RWPE1 (cell line): ENCODE data around the gene ELP1.
A peak's percentile ranks its signal among the peaks of the same experiment; 100 is the strongest.

Experiments used
- CTCF ChIA-PET: fragments of 350-600 bp; sonication (Branson Sonifier 250); formaldehyde crosslinking; extraction: SDS; loops from one replicate; lab custom pipeline; 2021; lab: Yijun Ruan, JAX
- POLR2A ChIA-PET: fragments of 400-600 bp; formaldehyde crosslinking; extraction: SDS; loops from one replicate; lab custom pipeline; 2020; ENCODE audit warnings: antibody characterized with exemption; ENCODE audit not compliant: low non-redundant PET; lab: Yijun Ruan, JAX
- DNase-seq: peaks from one replicate; pipeline ENCODE4 v3.0.0; 2012; ENCODE audit warnings: low spot score
- H3K27ac ChIP-seq: fragments of 450-650 bp; 2 replicates; pipeline ENCODE4 v1.5.1; 2017
- CTCF ChIP-seq: fragments of 450-650 bp; conservative IDR thresholded peaks from 2 replicates; pipeline ENCODE4 v1.5.1; 2017; ENCODE audit warnings: low read depth, mild to moderate bottlenecking

Gene ELP1

GRCh38 chr9:108860354-108860753, 73.6 kb downstream of the ELP1 start:
- ChIA-PET CTCF (interaction anchor here (0.6 kb wide), 1 partner anchor 1848 kb away, joined by 6 read pairs; no protein-coding TSS in a partner anchor), POLR2A (no interaction called here)
- TF ChIP-seq CTCF = no peak
- no peak for DNase-seq
- H3K27ac ChIP-seq = no peak overlapping the region

- no peak for TF ChIP-seq CTCF
- POLR2A ChIA-PET = no interaction called here
- DNase-seq = peak; percentile 91
Measured at GRCh38 chr9:108859459-108860114, 74.3 kb downstream of the ELP1 start.

GRCh38 chr9:108857572-108857971, 76.4 kb downstream of the ELP1 start:
- DNase-seq = no peak
- H3K27ac ChIP-seq = no peak overlapping the region
- no peak for TF ChIP-seq CTCF
- CTCF ChIA-PET = interaction anchor here (0.6 kb wide), 1 partner anchor 139 kb away, joined by 3 read pairs; no protein-coding TSS in a partner anchor
- POLR2A ChIA-PET = no interaction called here

More at GRCh38 chr9:108859459-108860114, 74.3 kb downstream of the ELP1 start:
- H3K27ac ChIP-seq = peak overlapping the region; percentile 16; the same call in 1 of the 2 replicates
- CTCF ChIA-PET = interaction anchor here (0.6 kb wide), 1 partner anchor 1847 kb away, joined by 6 read pairs; no protein-coding TSS in a partner anchor

- ChIA-PET CTCF (no interaction called here), POLR2A (no interaction called here)
- DNase-seq = no peak
- no peak for TF ChIP-seq CTCF
- H3K27ac ChIP-seq = no peak within 1 kb of the TSS
Measured at GRCh38 chr9:108855888-108856287, 78.0 kb downstream of the ELP1 start, which contains the start of gene ACTL7B. Gene ACTL7B, minus strand, starts transcription at chr9:108855986. Its CDS starts 56 bp downstream, at chr9:108855930.

- DNase-seq = no peak
- H3K27ac ChIP-seq = no peak overlapping the region
- ChIA-PET CTCF (interaction anchor here (0.7 kb wide), 1 partner anchor 13 kb away, joined by 3 read pairs; no protein-coding TSS in a partner anchor), POLR2A (no interaction called here)
- no peak for TF ChIP-seq CTCF
Measured at GRCh38 chr9:108855529-108855886, 78.4 kb downstream of the ELP1 start.

GRCh38 chr9:108854641-108855528, 79.0 kb downstream of the ELP1 start:
- ChIA-PET POLR2A (no interaction called here), CTCF (interaction anchor here (0.7 kb wide), 1 partner anchor 12 kb away, joined by 3 read pairs; no protein-coding TSS in a partner anchor)
- no peak for DNase-seq
- no peak for TF ChIP-seq CTCF
- no peak overlapping the region for H3K27ac ChIP-seq
